Measurements from ENCODE around the gene NSF. TPM values are rescaled to one million over a fixed set of nuclear protein-coding genes. Genes with fewer than 3 reads are reported as not detected.
A peak's percentile ranks its signal among the peaks of the same experiment; 100 is the strongest.
"Not testable (repeated sequence)": the region's sequence is repeated elsewhere in the genome, so short reads cannot be mapped to it uniquely, and the experiment has no call there.

Gene NSF
- total RNA-seq, 1 donor from 2014 or later = 21.9 TPM

GRCh38 chr17:46652024-46652643 is 61.7 kb downstream of the NSF start:
- DNase-seq (ENCODE audit: low read depth); H3K36me3 ChIP-seq (ENCODE audit: control insufficient read depth, insufficient read depth, low read length); H3K4me3 ChIP-seq (ENCODE audit: low read depth, low read length); H3K27me3 ChIP-seq (ENCODE audit: control insufficient read depth, insufficient read depth, low read length): not testable (repeated sequence)
- FAIRE-seq = peak; percentile 81

- not testable (repeated sequence) for FAIRE-seq; H3K27me3 ChIP-seq (ENCODE audit: control insufficient read depth, insufficient read depth, low read length); H3K4me3 ChIP-seq (ENCODE audit: low read depth, low read length); DNase-seq (ENCODE audit: low read depth); H3K36me3 ChIP-seq (ENCODE audit: control insufficient read depth, insufficient read depth, low read length)
Measured at GRCh38 chr17:46658235-46658634, 67.8 kb downstream of the NSF start.

- H3K4me3 ChIP-seq (ENCODE audit: low read depth, low read length); H3K27me3 ChIP-seq (ENCODE audit: control insufficient read depth, insufficient read depth, low read length); DNase-seq (ENCODE audit: low read depth); H3K36me3 ChIP-seq (ENCODE audit: control insufficient read depth, insufficient read depth, low read length): not testable (repeated sequence)
- peak; percentile 95 for FAIRE-seq
Measured at GRCh38 chr17:46659702-46660101, 69.2 kb downstream of the NSF start.

- not testable (repeated sequence) for H3K4me3 ChIP-seq (ENCODE audit: low read depth, low read length); DNase-seq (ENCODE audit: low read depth); H3K36me3 ChIP-seq (ENCODE audit: control insufficient read depth, insufficient read depth, low read length); H3K27me3 ChIP-seq (ENCODE audit: control insufficient read depth, insufficient read depth, low read length)
- peak; percentile 86 for FAIRE-seq
Measured at GRCh38 chr17:46663123-46663522, 72.7 kb downstream of the NSF start.

- DNase-seq (ENCODE audit: low read depth) = not testable (repeated sequence)
Measured at GRCh38 chr17:46663552-46663951, 73.1 kb downstream of the NSF start.

GRCh38 chr17:46665969-46666368 is 75.5 kb downstream of the NSF start:
- H3K27me3 ChIP-seq (ENCODE audit: control insufficient read depth, insufficient read depth, low read length); FAIRE-seq; H3K36me3 ChIP-seq (ENCODE audit: control insufficient read depth, insufficient read depth, low read length); DNase-seq (ENCODE audit: low read depth); H3K4me3 ChIP-seq (ENCODE audit: low read depth, low read length): not testable (repeated sequence)

More at GRCh38 chr17:46663552-46663951, 73.1 kb downstream of the NSF start:
- H3K27me3 ChIP-seq (ENCODE audit: control insufficient read depth, insufficient read depth, low read length); H3K36me3 ChIP-seq (ENCODE audit: control insufficient read depth, insufficient read depth, low read length); H3K4me3 ChIP-seq (ENCODE audit: low read depth, low read length): not testable (repeated sequence)
- peak; percentile 94 for FAIRE-seq

GRCh38 chr17:46670789-46671188 is 80.3 kb downstream of the NSF start:
- DNase-seq (ENCODE audit: low read depth); H3K27me3 ChIP-seq (ENCODE audit: control insufficient read depth, insufficient read depth, low read length); H3K4me3 ChIP-seq (ENCODE audit: low read depth, low read length); H3K36me3 ChIP-seq (ENCODE audit: control insufficient read depth, insufficient read depth, low read length): not testable (repeated sequence)
- FAIRE-seq = peak; percentile 97

- DNase-seq (ENCODE audit: low read depth); H3K36me3 ChIP-seq (ENCODE audit: control insufficient read depth, insufficient read depth, low read length); H3K27me3 ChIP-seq (ENCODE audit: control insufficient read depth, insufficient read depth, low read length); H3K4me3 ChIP-seq (ENCODE audit: low read depth, low read length): not testable (repeated sequence)
- peak; percentile 91 for FAIRE-seq
Measured at GRCh38 chr17:46672777-46673176, 82.3 kb downstream of the NSF start.

GRCh38 chr17:46677819-46678218 is 87.3 kb downstream of the NSF start:
- not testable (repeated sequence) for H3K36me3 ChIP-seq (ENCODE audit: control insufficient read depth, insufficient read depth, low read length); H3K4me3 ChIP-seq (ENCODE audit: low read depth, low read length); DNase-seq (ENCODE audit: low read depth); H3K27me3 ChIP-seq (ENCODE audit: control insufficient read depth, insufficient read depth, low read length)
- peak; percentile 75 for FAIRE-seq

- not testable (repeated sequence) for DNase-seq (ENCODE audit: low read depth); FAIRE-seq; H3K4me3 ChIP-seq (ENCODE audit: low read depth, low read length); H3K27me3 ChIP-seq (ENCODE audit: control insufficient read depth, insufficient read depth, low read length); H3K36me3 ChIP-seq (ENCODE audit: control insufficient read depth, insufficient read depth, low read length)
Measured at GRCh38 chr17:46683653-46684052, 93.2 kb downstream of the NSF start.

- DNase-seq (ENCODE audit: low read depth); H3K36me3 ChIP-seq (ENCODE audit: control insufficient read depth, insufficient read depth, low read length); H3K4me3 ChIP-seq (ENCODE audit: low read depth, low read length); H3K27me3 ChIP-seq (ENCODE audit: control insufficient read depth, insufficient read depth, low read length); FAIRE-seq: not testable (repeated sequence)
Measured at GRCh38 chr17:46685284-46685683, 94.8 kb downstream of the NSF start.

GRCh38 chr17:46692196-46692595 is 101.7 kb downstream of the NSF start:
- not testable (repeated sequence) for DNase-seq (ENCODE audit: low read depth); FAIRE-seq; H3K27me3 ChIP-seq (ENCODE audit: control insufficient read depth, insufficient read depth, low read length); H3K36me3 ChIP-seq (ENCODE audit: control insufficient read depth, insufficient read depth, low read length); H3K4me3 ChIP-seq (ENCODE audit: low read depth, low read length)

GRCh38 chr17:46693283-46693682 is 102.8 kb downstream of the NSF start:
- not testable (repeated sequence) for FAIRE-seq; DNase-seq (ENCODE audit: low read depth); H3K27me3 ChIP-seq (ENCODE audit: control insufficient read depth, insufficient read depth, low read length); H3K4me3 ChIP-seq (ENCODE audit: low read depth, low read length); H3K36me3 ChIP-seq (ENCODE audit: control insufficient read depth, insufficient read depth, low read length)

- FAIRE-seq = peak; percentile 97
- not testable (repeated sequence) for DNase-seq (ENCODE audit: low read depth)
Measured at GRCh38 chr17:46696522-46696921, 106.1 kb downstream of the NSF start.

GRCh38 chr17:46699014-46699413 is 108.5 kb downstream of the NSF start:
- H3K36me3 ChIP-seq (ENCODE audit: control insufficient read depth, insufficient read depth, low read length); H3K27me3 ChIP-seq (ENCODE audit: control insufficient read depth, insufficient read depth, low read length); H3K4me3 ChIP-seq (ENCODE audit: low read depth, low read length); DNase-seq (ENCODE audit: low read depth): not testable (repeated sequence)
- FAIRE-seq = peak; percentile 97

More at GRCh38 chr17:46696522-46696921, 106.1 kb downstream of the NSF start:
- not testable (repeated sequence) for H3K27me3 ChIP-seq (ENCODE audit: control insufficient read depth, insufficient read depth, low read length); H3K4me3 ChIP-seq (ENCODE audit: low read depth, low read length); H3K36me3 ChIP-seq (ENCODE audit: control insufficient read depth, insufficient read depth, low read length)

All from bronchial epithelial cell (primary cell).